Measurements from ENCODE around the gene C11orf58.

Gene C11orf58

DNA sequence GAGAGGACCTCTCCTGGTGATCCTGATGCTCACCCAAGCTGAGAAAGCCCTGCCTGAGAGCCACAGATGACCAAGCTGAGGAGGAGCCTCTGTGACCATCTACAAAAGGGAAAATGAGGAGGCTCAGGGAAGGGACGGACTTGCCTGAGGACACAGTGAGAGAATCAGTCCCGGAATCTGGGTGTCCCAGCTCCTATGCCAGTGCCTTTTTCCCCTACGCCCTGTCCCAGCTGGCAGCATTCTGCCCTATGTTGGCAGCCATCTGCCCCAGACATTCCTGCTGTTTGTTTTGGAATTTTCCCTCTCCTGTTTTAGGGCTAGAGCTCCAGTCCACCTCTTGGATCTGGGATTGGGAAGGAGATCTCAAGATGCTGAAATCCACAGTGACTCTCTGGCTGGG is 54.6 kb downstream of the C11orf58 start:
- no peak overlapping the region for H2BK15ac ChIP-seq (ENCODE audit: low read length)
- WGBS, 2 donors (ENCODE audit: extremely low coverage in 2 of 2, insufficient read length in 2 of 2, insufficient replicate concordance in 1 of 2) = no CpG with 5 or more reads among the region's 3 CpGs
- H2BK120ac ChIP-seq (ENCODE audit: low read depth, low read length) = no peak overlapping the region
- H2AK5ac ChIP-seq (ENCODE audit: low read depth, low read length) = peak overlapping the region; percentile 42
- H2BK5ac ChIP-seq (ENCODE audit: low read length) = no peak overlapping the region
- H3K4me3 ChIP-seq (ENCODE audit: low read length in 2 of 2) = no peak overlapping the region
- no peak overlapping the region for H3K14ac ChIP-seq (ENCODE audit: low read length)
- no peak overlapping the region for H4K8ac ChIP-seq (ENCODE audit: low read depth, low read length)
- H3K4ac ChIP-seq (ENCODE audit: low read length) = no peak overlapping the region
- no peak overlapping the region for H2BK12ac ChIP-seq (ENCODE audit: low read length)
- H4K91ac ChIP-seq (ENCODE audit: low read depth, low read length, poor library complexity) = peak overlapping the region; percentile 23
- no peaks in the 10 kb centered on the region for H3K9me3 ChIP-seq (replicated peaks in 1 of 2; ENCODE audit: control insufficient read depth in 2 of 2, insufficient read depth in 1 of 2, low read depth in 1 of 2, low read length in 2 of 2)
- H3K4me1 ChIP-seq (ENCODE audit: control insufficient read depth in 2 of 2, insufficient read depth in 1 of 2, low read depth in 1 of 2, low read length in 2 of 2) = peaks cover 9 to 16% of the 10 kb centered on the region in 2 donors
- H3K18ac ChIP-seq (ENCODE audit: low read length) = peak overlapping the region; percentile 49
- peak overlapping the region; percentile 8 for H3K9ac ChIP-seq (ENCODE audit: low read depth, low read length, poor library complexity)
- H3K79me1 ChIP-seq (ENCODE audit: low read depth, low read length) = no peaks in the 10 kb centered on the region
- peaks cover 8 to 47% of the 10 kb centered on the region in 2 donors for H3K36me3 ChIP-seq (replicated peaks in 1 of 2; ENCODE audit: control insufficient read depth in 2 of 2, insufficient read depth in 2 of 2, low read length in 2 of 2)
- H3K4me2 ChIP-seq (ENCODE audit: insufficient read depth, low read length, poor library complexity, severe bottlenecking) = no peak overlapping the region
- H3K23ac ChIP-seq (ENCODE audit: low read depth, low read length, poor library complexity) = no peak overlapping the region
- no peaks in the 10 kb centered on the region for H3K27me3 ChIP-seq (ENCODE audit: control insufficient read depth in 3 of 3, insufficient read depth in 3 of 3, low read depth in 1 of 3, low read length in 3 of 3)
- no peak overlapping the region for H3K27ac ChIP-seq (replicated peaks; ENCODE audit: low read length)
- H2AFZ ChIP-seq (ENCODE audit: low read length) = no peak overlapping the region
- no peak for DNase-seq (ENCODE audit: low spot score)

DNA sequence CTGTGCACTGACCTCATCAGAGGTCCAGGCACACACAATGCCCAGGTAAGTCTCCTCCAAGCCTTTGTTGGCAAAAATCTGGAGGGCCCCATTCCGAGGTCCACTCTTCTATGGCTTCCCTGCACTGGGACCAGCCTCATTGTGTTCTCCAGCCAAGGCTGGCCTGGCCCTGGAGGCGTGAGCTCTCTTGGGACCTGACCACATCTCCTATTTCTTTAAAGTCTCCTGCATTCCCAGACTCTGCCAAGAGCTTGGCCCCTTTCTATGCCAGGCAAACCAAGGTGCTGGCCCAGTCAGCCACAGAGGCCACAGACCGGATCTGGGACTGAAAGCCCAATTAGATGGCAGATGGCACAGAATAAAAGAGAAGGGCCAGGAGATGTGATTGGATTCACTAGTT is 55.1 kb downstream of the C11orf58 start:
- H3K9me3 ChIP-seq (replicated peaks in 1 of 2; ENCODE audit: control insufficient read depth in 2 of 2, insufficient read depth in 1 of 2, low read depth in 1 of 2, low read length in 2 of 2) = no peaks in the 10 kb centered on the region
- H3K23ac ChIP-seq (ENCODE audit: low read depth, low read length, poor library complexity) = no peak overlapping the region
- no peak overlapping the region for H2BK5ac ChIP-seq (ENCODE audit: low read length)
- no peak overlapping the region for H2BK12ac ChIP-seq (ENCODE audit: low read length)
- H3K4me2 ChIP-seq (ENCODE audit: insufficient read depth, low read length, poor library complexity, severe bottlenecking) = no peak overlapping the region
- peak overlapping the region; percentile 42 for H2AK5ac ChIP-seq (ENCODE audit: low read depth, low read length)
- no peak overlapping the region for H3K4me3 ChIP-seq (ENCODE audit: low read length in 2 of 2)
- no CpG with 5 or more reads among the region's 3 CpGs for WGBS, 2 donors (ENCODE audit: extremely low coverage in 2 of 2, insufficient read length in 2 of 2, insufficient replicate concordance in 1 of 2)
- no peaks in the 10 kb centered on the region for H3K79me1 ChIP-seq (ENCODE audit: low read depth, low read length)
- no peak overlapping the region for H2BK120ac ChIP-seq (ENCODE audit: low read depth, low read length)
- no peak for DNase-seq (ENCODE audit: low spot score)
- peak overlapping the region; percentile 23 for H4K91ac ChIP-seq (ENCODE audit: low read depth, low read length, poor library complexity)
- H2BK15ac ChIP-seq (ENCODE audit: low read length) = peak overlapping the region; percentile 50
- peak overlapping the region; percentile 62 for H3K18ac ChIP-seq (ENCODE audit: low read length)
- no peak overlapping the region for H3K14ac ChIP-seq (ENCODE audit: low read length)
- H3K4me1 ChIP-seq (ENCODE audit: control insufficient read depth in 2 of 2, insufficient read depth in 1 of 2, low read depth in 1 of 2, low read length in 2 of 2) = peaks cover 9 to 16% of the 10 kb centered on the region in 2 donors
- no peak overlapping the region for H3K4ac ChIP-seq (ENCODE audit: low read length)
- no peaks in the 10 kb centered on the region for H3K27me3 ChIP-seq (ENCODE audit: control insufficient read depth in 3 of 3, insufficient read depth in 3 of 3, low read depth in 1 of 3, low read length in 3 of 3)
- peaks cover 8 to 44% of the 10 kb centered on the region in 2 donors for H3K36me3 ChIP-seq (replicated peaks in 1 of 2; ENCODE audit: control insufficient read depth in 2 of 2, insufficient read depth in 2 of 2, low read length in 2 of 2)
- H3K9ac ChIP-seq (ENCODE audit: low read depth, low read length, poor library complexity) = no peak overlapping the region
- H3K27ac ChIP-seq (replicated peaks; ENCODE audit: low read length) = no peak overlapping the region
- H2AFZ ChIP-seq (ENCODE audit: low read length) = no peak overlapping the region
- no peak overlapping the region for H4K8ac ChIP-seq (ENCODE audit: low read depth, low read length)

DNA sequence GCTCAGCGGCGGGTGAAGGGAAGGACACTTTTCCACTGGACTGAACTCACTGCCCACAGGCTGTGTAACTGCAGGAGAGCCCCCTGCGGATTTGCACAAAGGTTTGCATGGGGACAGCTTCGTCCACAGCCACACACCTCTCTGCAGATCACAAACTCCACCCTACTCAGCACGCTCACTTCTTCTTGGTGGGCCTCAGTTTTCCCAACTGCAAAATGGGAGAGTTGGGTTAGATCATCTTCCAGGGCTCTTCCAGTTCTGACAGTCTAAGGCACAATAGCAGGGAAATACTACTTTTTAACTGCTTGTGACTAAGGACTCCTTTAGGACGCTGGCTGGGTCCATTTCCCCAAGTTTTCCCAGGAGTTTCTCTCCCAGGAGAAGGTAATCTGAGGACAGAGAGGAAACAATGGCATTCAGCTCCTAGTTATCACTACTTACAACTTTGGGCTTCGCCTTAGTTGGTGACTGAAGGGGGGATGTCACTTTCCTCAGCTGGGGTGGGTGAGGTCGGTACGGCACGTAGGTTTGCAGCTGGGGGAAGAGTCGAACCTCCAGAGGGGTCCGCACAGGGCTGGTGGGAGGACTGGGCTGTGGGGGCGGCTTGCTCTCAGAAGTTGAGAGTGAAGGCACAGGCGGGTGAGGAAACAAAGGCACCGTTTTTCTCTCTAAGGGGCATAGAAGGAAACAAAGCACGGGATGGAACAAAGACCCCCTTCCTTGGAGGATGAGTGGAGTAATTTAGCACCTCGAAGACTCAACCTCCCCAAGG is 55.8 kb downstream of the C11orf58 start:
- whole genome bisulfite sequencing, 2 donors (ENCODE audit: extremely low coverage in 2 of 2, insufficient read length in 2 of 2, insufficient replicate concordance in 1 of 2) = no CpG with 5 or more reads among the region's 17 CpGs
- DNase-seq (ENCODE audit: low spot score) = no peak
- no peak overlapping the region for H3K9ac ChIP-seq (ENCODE audit: low read depth, low read length, poor library complexity)
- peaks cover 9 to 16% of the 10 kb centered on the region in 2 donors for H3K4me1 ChIP-seq (ENCODE audit: control insufficient read depth in 2 of 2, insufficient read depth in 1 of 2, low read depth in 1 of 2, low read length in 2 of 2)
- H2AK5ac ChIP-seq (ENCODE audit: low read depth, low read length) = no peak overlapping the region
- H3K27me3 ChIP-seq (ENCODE audit: control insufficient read depth in 3 of 3, insufficient read depth in 3 of 3, low read depth in 1 of 3, low read length in 3 of 3) = no peaks in the 10 kb centered on the region
- H3K14ac ChIP-seq (ENCODE audit: low read length) = no peak overlapping the region
- no peak overlapping the region for H3K4me2 ChIP-seq (ENCODE audit: insufficient read depth, low read length, poor library complexity, severe bottlenecking)
- no peak overlapping the region for H4K8ac ChIP-seq (ENCODE audit: low read depth, low read length)
- no peak overlapping the region for H2BK12ac ChIP-seq (ENCODE audit: low read length)
- H3K4me3 ChIP-seq (ENCODE audit: low read length in 2 of 2) = no peak overlapping the region
- H3K79me1 ChIP-seq (ENCODE audit: low read depth, low read length) = no peaks in the 10 kb centered on the region
- no peak overlapping the region for H2BK5ac ChIP-seq (ENCODE audit: low read length)
- H2BK120ac ChIP-seq (ENCODE audit: low read depth, low read length) = no peak overlapping the region
- no peak overlapping the region for H2BK15ac ChIP-seq (ENCODE audit: low read length)
- no peak overlapping the region for H3K23ac ChIP-seq (ENCODE audit: low read depth, low read length, poor library complexity)
- no peak overlapping the region for H3K4ac ChIP-seq (ENCODE audit: low read length)
- H3K9me3 ChIP-seq (replicated peaks in 1 of 2; ENCODE audit: control insufficient read depth in 2 of 2, insufficient read depth in 1 of 2, low read depth in 1 of 2, low read length in 2 of 2) = no peaks in the 10 kb centered on the region
- no peak overlapping the region for H4K91ac ChIP-seq (ENCODE audit: low read depth, low read length, poor library complexity)
- H3K18ac ChIP-seq (ENCODE audit: low read length) = peak overlapping the region; percentile 23
- H3K36me3 ChIP-seq (replicated peaks in 1 of 2; ENCODE audit: control insufficient read depth in 2 of 2, insufficient read depth in 2 of 2, low read length in 2 of 2) = peaks cover 5 to 38% of the 10 kb centered on the region in 2 donors
- H3K27ac ChIP-seq (replicated peaks; ENCODE audit: low read length) = no peak overlapping the region
- H2AFZ ChIP-seq (ENCODE audit: low read length) = no peak overlapping the region

DNA sequence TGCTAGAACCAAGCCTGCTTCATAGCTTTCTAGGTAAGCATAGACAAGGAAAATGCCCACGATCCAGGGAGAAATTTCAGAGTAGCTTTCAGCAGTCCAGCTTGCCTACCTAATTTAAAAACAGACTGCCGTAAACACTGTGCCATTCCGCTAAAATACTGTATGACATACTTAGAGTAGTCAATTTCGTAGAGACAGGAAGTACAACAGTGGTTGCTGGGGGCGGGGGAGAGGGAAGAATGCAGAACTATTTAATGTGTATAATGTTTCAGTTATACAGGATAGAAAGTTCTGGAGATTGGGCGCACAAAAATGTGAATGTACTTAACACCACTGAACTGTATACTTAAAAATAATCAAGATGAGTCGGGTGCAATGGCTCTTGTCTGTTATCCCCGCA is 56.7 kb downstream of the C11orf58 start:
- H4K8ac ChIP-seq (ENCODE audit: low read depth, low read length) = no peak overlapping the region
- H2AFZ ChIP-seq (ENCODE audit: low read length) = no peak overlapping the region
- H2BK12ac ChIP-seq (ENCODE audit: low read length) = no peak overlapping the region
- H2BK5ac ChIP-seq (ENCODE audit: low read length) = no peak overlapping the region
- H3K4me2 ChIP-seq (ENCODE audit: insufficient read depth, low read length, poor library complexity, severe bottlenecking) = no peak overlapping the region
- no peak overlapping the region for H2AK5ac ChIP-seq (ENCODE audit: low read depth, low read length)
- peaks cover 9 to 16% of the 10 kb centered on the region in 2 donors for H3K4me1 ChIP-seq (ENCODE audit: control insufficient read depth in 2 of 2, insufficient read depth in 1 of 2, low read depth in 1 of 2, low read length in 2 of 2)
- WGBS, 2 donors (ENCODE audit: extremely low coverage in 2 of 2, insufficient read length in 2 of 2, insufficient replicate concordance in 1 of 2) = no CpG with 5 or more reads among the region's 8 CpGs
- H2BK120ac ChIP-seq (ENCODE audit: low read depth, low read length) = no peak overlapping the region
- no peaks in the 10 kb centered on the region for H3K9me3 ChIP-seq (replicated peaks in 1 of 2; ENCODE audit: control insufficient read depth in 2 of 2, insufficient read depth in 1 of 2, low read depth in 1 of 2, low read length in 2 of 2)
- no peak overlapping the region for H3K14ac ChIP-seq (ENCODE audit: low read length)
- H3K18ac ChIP-seq (ENCODE audit: low read length) = no peak overlapping the region
- no peak overlapping the region for H4K91ac ChIP-seq (ENCODE audit: low read depth, low read length, poor library complexity)
- H3K36me3 ChIP-seq (replicated peaks in 1 of 2; ENCODE audit: control insufficient read depth in 2 of 2, insufficient read depth in 2 of 2, low read length in 2 of 2) = peaks cover 5 to 29% of the 10 kb centered on the region in 2 donors
- H3K27ac ChIP-seq (replicated peaks; ENCODE audit: low read length) = no peak overlapping the region
- no peak overlapping the region for H3K9ac ChIP-seq (ENCODE audit: low read depth, low read length, poor library complexity)
- H3K4me3 ChIP-seq (ENCODE audit: low read length in 2 of 2) = no peak overlapping the region
- H3K27me3 ChIP-seq (ENCODE audit: control insufficient read depth in 3 of 3, insufficient read depth in 3 of 3, low read depth in 1 of 3, low read length in 3 of 3) = no peaks in the 10 kb centered on the region
- no peaks in the 10 kb centered on the region for H3K79me1 ChIP-seq (ENCODE audit: low read depth, low read length)
- no peak overlapping the region for H3K4ac ChIP-seq (ENCODE audit: low read length)
- H3K23ac ChIP-seq (ENCODE audit: low read depth, low read length, poor library complexity) = no peak overlapping the region
- H2BK15ac ChIP-seq (ENCODE audit: low read length) = no peak overlapping the region
- DNase-seq (ENCODE audit: low spot score) = no peak
